Lower leg skin (tissue), 3 donors: Measurements from ENCODE around the gene AHNAK2.

Experiments used
- CTCF ChIP-seq, 3 donors: fragments of 450-650 bp; IDR thresholded peaks; one replicate each; pipeline ENCODE4 v1.5.1; 2016; ENCODE audit warnings: antibody characterized with exemption in 3 of 3, mild to moderate bottlenecking in 3 of 3, moderate library complexity in 2 of 3
- POLR2A ChIP-seq, 2 donors: fragments of 450-650 bp; IDR thresholded peaks; one replicate each; pipeline ENCODE4 v1.6.1; 2016 to 2017; ENCODE audit warnings: antibody characterized with exemption in 2 of 2, mild to moderate bottlenecking in 1 of 2, moderate library complexity in 1 of 2

GRCh38 chr14:104928391-104929133, 49.6 kb downstream of the AHNAK2 start:
- TF ChIP-seq POLR2A (IDR thresholded peaks at IDR 0.05) (no peak), CTCF (IDR thresholded peaks at IDR 0.05) (no peak)
